ENCODE data around the gene PODXL2.

DNA sequence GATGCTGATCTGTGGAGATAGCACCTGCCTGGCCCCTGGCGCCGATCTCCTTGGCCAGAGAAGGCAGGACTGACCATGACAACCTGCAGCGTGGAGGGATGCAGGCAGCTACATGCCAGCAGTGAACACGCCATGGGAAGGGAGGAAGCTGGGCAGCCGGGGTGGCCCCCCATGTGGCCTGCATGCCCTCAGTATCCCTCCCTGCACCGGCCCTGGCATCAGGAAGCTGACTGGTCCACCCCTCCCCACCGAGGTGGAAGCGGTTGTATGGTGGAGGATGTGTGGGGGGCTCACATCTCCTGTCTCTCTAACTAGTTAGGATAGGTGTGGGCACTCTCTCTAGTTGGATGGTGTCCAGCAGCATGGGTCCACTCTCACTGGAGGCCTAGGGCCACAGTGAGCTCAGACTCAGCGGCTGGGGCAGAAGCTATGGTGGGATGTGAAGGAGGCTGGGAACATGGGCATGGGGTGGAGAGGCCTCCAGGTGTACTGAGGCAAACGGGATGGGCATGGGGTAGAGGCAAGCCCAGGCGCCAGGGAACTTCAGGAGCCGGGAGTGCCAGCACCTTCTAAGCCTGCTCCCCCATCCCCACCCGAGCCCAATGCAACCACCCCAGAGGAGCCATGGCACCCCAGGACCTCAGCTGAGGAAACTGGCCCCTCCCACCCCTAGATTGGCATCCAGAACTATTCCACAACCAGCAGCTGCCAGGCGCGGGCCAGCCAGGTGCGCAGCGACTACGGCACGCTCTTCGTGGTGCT is 42.0 kb downstream of the PODXL2 start:
- TF ChIP-seq, protein P1, sequence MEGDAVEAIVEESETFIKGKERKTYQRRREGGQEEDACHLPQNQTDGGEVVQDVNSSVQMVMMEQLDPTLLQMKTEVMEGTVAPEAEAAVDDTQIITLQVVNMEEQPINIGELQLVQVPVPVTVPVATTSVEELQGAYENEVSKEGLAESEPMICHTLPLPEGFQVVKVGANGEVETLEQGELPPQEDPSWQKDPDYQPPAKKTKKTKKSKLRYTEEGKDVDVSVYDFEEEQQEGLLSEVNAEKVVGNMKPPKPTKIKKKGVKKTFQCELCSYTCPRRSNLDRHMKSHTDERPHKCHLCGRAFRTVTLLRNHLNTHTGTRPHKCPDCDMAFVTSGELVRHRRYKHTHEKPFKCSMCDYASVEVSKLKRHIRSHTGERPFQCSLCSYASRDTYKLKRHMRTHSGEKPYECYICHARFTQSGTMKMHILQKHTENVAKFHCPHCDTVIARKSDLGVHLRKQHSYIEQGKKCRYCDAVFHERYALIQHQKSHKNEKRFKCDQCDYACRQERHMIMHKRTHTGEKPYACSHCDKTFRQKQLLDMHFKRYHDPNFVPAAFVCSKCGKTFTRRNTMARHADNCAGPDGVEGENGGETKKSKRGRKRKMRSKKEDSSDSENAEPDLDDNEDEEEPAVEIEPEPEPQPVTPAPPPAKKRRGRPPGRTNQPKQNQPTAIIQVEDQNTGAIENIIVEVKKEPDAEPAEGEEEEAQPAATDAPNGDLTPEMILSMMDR (IDR thresholded peaks at IDR 0.05) = no peak
- TF ChIP-seq POLR2AphosphoS5 (IDR thresholded peaks at IDR 0.05; ENCODE audit: low read depth, low read length) (no peak), SIN3A (IDR thresholded peaks at IDR 0.05; ENCODE audit: borderline replicate concordance, insufficient read depth, low read depth, low read length) (no peak)

Data from Panc1 (cell line).